IMR-90 (cell line): ENCODE results near the gene PREB.
"Not testable (repeated sequence)": the region's sequence is repeated elsewhere in the genome, so short reads cannot be mapped to it uniquely, and the experiment has no call there.

Source experiments
- BHLHE40 ChIP-seq: fragments of 150-350 bp; IDR thresholded peaks from 2 replicates; pipeline ENCODE4 v1.6.1; 2016; ENCODE audit warnings: mild to moderate bottlenecking, low read depth, low read length
- CHD1 ChIP-seq: IDR thresholded peaks from 2 replicates; pipeline ENCODE4 v1.6.1; 2012; ENCODE audit warnings: low read depth, low read length, improper control_type of control experiment
- CTCF ChIP-seq: conservative IDR thresholded peaks from 2 replicates; pipeline ENCODE4 v1.5.1; 2012; ENCODE audit warnings: mild to moderate bottlenecking, low read depth, low read length, improper control_type of control experiment
- ELK1 ChIP-seq: fragments of 150-350 bp; IDR thresholded peaks from 2 replicates; pipeline ENCODE4 v1.6.1; 2016; ENCODE audit warnings: low read depth, mild to moderate bottlenecking, low read length, moderate library complexity, borderline replicate concordance
- MAFK ChIP-seq: IDR thresholded peaks from 2 replicates; pipeline ENCODE4 v1.6.1; 2012; ENCODE audit warnings: low read depth, low read length, improper control_type of control experiment
- POLR2A ChIP-seq: IDR thresholded peaks from 2 replicates; pipeline ENCODE4 v1.6.1; 2012; ENCODE audit warnings: mild to moderate bottlenecking, low read depth, low read length
- RCOR1 ChIP-seq: IDR thresholded peaks from 2 replicates; pipeline ENCODE4 v1.6.1; 2012; ENCODE audit warnings: mild to moderate bottlenecking, low read length, improper control_type of control experiment; ENCODE audit not compliant: insufficient replicate concordance
- RFX5 ChIP-seq: IDR thresholded peaks from 2 replicates; pipeline ENCODE4 v1.8.0; 2012; ENCODE audit warnings: low read depth, mild to moderate bottlenecking, low read length, moderate library complexity
- SMC3 ChIP-seq: fragments of 150-350 bp; IDR thresholded peaks from 2 replicates; pipeline ENCODE4 v1.6.1; 2016; ENCODE audit warnings: low read depth, mild to moderate bottlenecking, antibody characterized with exemption, low read length, moderate library complexity
- USF2 ChIP-seq: fragments of 150-350 bp; IDR thresholded peaks from 2 replicates; pipeline ENCODE4 v1.6.1; 2017; ENCODE audit warnings: mild to moderate bottlenecking, antibody characterized with exemption, low read length, low read depth

GRCh38 chr2:27110603-27111352 is 23.7 kb downstream of the PREB start:
- not testable (repeated sequence) for TF ChIP-seq POLR2A, CTCF, SMC3, RFX5, RCOR1, CHD1, USF2, MAFK, BHLHE40, ELK1
